HEK293 (cell line): ENCODE data around the gene SFMBT2.

Experiments used
- CTCF ChIP-seq: fragments of 450-650 bp; formaldehyde crosslinking; IDR thresholded peaks from 2 replicates; pipeline ENCODE4 v1.5.1; 2016; ENCODE audit warnings: missing biosample characterization, missing genetic modification characterization
- EGR2 ChIP-seq: fragments of 450-650 bp; formaldehyde crosslinking; IDR thresholded peaks from 2 replicates; pipeline ENCODE4 v1.5.1; 2016; ENCODE audit warnings: low read depth, missing biosample characterization, missing genetic modification characterization
- PRDM6 ChIP-seq: fragments of 450-650 bp; formaldehyde crosslinking; IDR thresholded peaks from 2 replicates; pipeline ENCODE4 v1.5.1; 2017; ENCODE audit warnings: missing biosample characterization, missing genetic modification characterization
- REST ChIP-seq: fragments of 450-650 bp; formaldehyde crosslinking; IDR thresholded peaks from 2 replicates; pipeline ENCODE4 v1.5.1; 2016; ENCODE audit warnings: missing biosample characterization, missing genetic modification characterization
- YY2 ChIP-seq: fragments of 450-650 bp; formaldehyde crosslinking; IDR thresholded peaks from 2 replicates; pipeline ENCODE4 v1.5.1; 2016; ENCODE audit warnings: missing biosample characterization, missing genetic modification characterization
- ZBTB21 ChIP-seq: fragments of 450-650 bp; formaldehyde crosslinking; IDR thresholded peaks from 2 replicates; pipeline ENCODE4 v1.5.1; 2017; ENCODE audit warnings: missing biosample characterization, missing genetic modification characterization
- ZNF148 ChIP-seq: fragments of 450-650 bp; formaldehyde crosslinking; IDR thresholded peaks from 2 replicates; pipeline ENCODE4 v1.5.0; 2017; ENCODE audit warnings: missing biosample characterization, missing genetic modification characterization, borderline replicate concordance
- ZNF174 ChIP-seq: fragments of 450-650 bp; formaldehyde crosslinking; IDR thresholded peaks from 2 replicates; pipeline ENCODE4 v1.5.0; 2017; ENCODE audit warnings: missing biosample characterization, mild to moderate bottlenecking, missing genetic modification characterization
- ZNF211 ChIP-seq: fragments of 450-650 bp; formaldehyde crosslinking; IDR thresholded peaks from 2 replicates; pipeline ENCODE4 v1.5.1; 2016; ENCODE audit warnings: low read depth, missing biosample characterization, missing genetic modification characterization
- ZXDB ChIP-seq: fragments of 450-650 bp; formaldehyde crosslinking; IDR thresholded peaks from 2 replicates; pipeline ENCODE4 v1.5.1; 2016; ENCODE audit warnings: missing biosample characterization, missing genetic modification characterization

- TF ChIP-seq ZNF211 (no peak), CTCF (tag by site-specific recombination) (no peak), ZBTB21 (no peak), ZNF148 (no peak), ZNF174 (tag by site-specific recombination) (no peak), YY2 (no peak), PRDM6 (no peak), REST (tag by site-specific recombination) (no peak), ZXDB (no peak), EGR2 (tag by site-specific recombination) (no peak)
These were observed 1.1 kb downstream of the SFMBT2 start for GRCh38 chr10:7409732-7410168.
